Stimulated activated CD8-positive, alpha-beta memory T cell treated with anti-CD3 and anti-CD28 coated beads, Interleukin-7, amount 100 ng/mL, for 24 hours (primary cell): ENCODE measurements around the gene PIK3AP1.
A peak's percentile ranks its signal among the peaks of the same experiment; 100 is the strongest.

Experiments
- DNase-seq: peaks from one replicate; pipeline ENCODE4 v3.0.0-alpha.2; 2020; ENCODE audit warnings: low read depth

PIK3AP1 gene

GRCh38 chr10:96672481-96673175 is 47.7 kb downstream of the PIK3AP1 start:
- no peak for DNase-seq

DNA sequence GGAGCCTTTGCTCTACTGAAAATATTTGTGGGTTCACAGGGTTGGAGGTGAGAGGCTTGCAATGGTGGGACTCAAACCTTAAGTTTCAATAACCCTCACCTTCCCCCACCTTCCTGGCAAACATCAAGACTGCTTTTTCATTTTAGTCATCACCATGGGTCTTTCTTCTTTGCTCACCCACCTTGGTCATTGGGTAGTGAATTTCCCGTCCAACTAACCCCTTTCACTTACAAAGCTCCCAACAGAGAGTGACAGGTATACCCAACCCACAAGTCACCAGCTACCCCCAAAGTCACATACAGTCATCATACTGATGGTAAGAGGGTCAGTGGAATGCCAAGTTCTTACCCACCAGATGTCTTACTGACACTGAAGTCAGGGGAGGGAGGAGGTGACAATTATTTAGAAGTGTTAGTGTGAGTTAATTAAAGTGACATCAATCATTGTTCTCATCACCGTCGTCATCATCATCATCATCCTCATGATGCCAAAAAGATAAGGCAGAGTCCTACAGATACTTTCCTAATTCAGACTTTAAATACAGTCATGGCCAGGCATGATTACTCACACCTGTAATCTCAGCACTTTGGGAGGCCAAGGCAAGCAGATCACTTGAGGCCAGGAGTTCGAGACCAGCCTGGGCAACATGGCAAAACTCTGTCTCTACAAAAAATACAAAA is 49.0 kb downstream of the PIK3AP1 start:
- no peak for DNase-seq

GRCh38 chr10:96670786-96671185 is 49.5 kb downstream of the PIK3AP1 start:
- DNase-seq, result no peak

- no peak for DNase-seq
Observed at GRCh38 chr10:96667401-96667800, 52.9 kb downstream of the PIK3AP1 start.

DNA sequence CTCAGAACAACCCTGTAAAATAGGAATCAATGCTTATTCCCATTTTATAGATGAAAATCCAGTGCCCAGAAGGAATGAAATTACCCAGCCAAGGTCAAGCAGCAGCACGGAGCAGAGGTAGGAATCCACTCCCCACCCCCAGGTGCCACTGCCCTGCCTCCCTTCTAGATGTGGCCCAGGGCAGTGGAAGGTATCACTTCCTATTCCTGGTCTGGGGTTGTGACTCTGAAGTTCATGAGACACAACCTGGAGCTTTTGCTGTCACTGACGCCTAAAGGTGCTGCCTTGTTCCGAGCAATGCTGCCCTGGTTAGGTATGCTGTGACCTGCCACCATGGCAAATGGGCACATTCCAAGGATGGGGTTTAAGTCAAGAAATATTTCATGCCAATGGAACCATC is 53.6 kb downstream of the PIK3AP1 start:
- no peak for DNase-seq

- DNase-seq, result no peak
Observed at GRCh38 chr10:96665306-96665705, 55.0 kb downstream of the PIK3AP1 start.

DNA sequence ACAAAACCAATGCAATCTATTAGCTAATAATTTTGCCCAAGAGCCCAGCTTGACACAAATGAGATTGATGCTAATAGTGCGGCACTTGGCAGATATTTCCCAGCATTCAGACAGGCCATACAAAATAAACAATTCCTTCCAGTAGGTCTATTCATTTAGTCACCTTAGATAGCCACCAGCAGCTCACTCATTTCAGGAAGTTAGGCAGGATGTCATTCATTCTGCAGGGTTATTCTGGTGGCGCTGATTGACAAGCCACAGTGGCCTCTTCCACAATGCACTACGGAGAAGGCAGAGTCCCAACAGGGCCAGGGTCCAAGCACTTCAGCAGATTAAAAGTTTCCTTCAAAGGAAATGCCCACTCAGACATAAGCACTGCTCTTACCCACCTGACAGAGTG is 55.8 kb downstream of the PIK3AP1 start:
- no peak for DNase-seq

DNA sequence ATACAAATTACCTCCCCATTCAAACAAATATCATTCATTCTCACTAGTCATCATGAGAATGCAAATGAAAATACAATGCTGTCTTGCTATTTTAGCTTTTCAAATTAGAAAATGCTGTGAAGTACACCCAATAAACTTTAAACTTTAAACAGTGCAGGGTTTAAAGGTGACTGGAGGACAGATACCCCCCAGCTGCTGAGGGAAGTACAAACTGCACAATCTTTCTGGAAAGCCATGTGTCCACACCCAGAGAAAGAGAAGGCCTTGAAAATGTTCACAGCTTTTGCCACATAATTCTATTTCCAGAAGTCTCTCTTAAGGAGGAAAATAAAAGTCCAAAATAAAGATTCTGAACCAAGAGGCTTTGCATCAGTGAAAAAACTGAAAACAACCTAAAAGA is 56.5 kb downstream of the PIK3AP1 start:
- DNase-seq, result no peak

- no peak for DNase-seq
Observed at GRCh38 chr10:96661632-96662031, 58.7 kb downstream of the PIK3AP1 start.

GRCh38 chr10:96660297-96660696 is 60.0 kb downstream of the PIK3AP1 start:
- DNase-seq, result no peak

DNA sequence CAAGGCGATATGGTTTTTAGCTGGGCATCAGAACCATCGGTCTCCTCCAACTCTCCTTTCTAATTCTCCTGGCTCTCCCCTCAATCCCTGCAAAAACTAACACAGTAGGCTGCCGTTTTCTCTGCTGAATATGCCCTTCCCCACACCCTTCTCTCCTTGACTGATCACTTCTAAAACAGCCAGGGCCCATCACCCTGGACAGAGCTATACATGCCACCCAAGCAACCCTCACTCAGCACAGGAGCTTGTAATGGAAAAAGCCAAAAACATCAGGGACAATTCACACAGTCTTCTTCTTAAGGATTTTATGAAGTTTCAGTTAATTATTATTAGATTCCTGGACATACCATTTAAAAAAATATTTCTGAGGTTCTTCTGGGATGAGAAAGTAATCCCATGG is 61.5 kb downstream of the PIK3AP1 start:
- DNase-seq, result no peak

DNA sequence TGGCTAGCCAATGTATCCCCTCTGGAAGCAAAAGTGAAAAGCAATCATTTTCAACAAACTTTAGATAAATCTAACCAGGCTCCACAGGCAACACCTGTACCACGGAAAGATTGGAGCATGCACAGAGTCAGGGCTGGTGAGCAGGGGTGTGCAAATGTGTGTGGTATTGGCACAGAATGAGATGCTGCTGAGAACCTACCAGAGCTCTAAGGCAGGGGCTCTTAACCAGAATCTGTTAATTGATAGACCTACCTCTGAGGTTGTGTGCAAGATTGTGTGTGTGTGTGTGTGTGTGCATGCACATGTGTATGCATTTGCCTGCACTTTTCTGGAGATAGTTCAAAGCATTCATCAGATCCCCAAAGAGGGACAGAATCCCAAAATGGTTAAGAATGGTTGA is 62.9 kb downstream of the PIK3AP1 start:
- no peak for DNase-seq

- no peak for DNase-seq
Observed at GRCh38 chr10:96656839-96657238, 63.5 kb downstream of the PIK3AP1 start.

DNA sequence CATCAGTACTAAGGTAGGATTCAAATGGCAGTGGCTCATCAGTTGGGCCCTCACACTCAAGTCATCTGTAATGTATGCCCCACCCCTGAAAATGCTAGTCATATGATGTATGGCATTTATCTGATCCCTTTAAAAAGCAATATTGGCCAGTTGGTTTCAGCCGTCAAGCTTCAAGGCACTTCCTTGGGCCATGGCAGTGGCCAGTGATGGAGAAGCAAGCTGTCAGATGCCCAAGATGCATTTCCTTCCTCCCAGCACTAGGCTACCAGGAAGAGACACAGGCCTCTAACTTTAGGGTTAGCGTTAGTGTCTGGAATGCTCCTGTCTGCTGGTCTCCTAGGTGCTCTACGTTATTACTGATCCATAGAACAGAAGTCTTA is 64.1 kb downstream of the PIK3AP1 start:
- DNase-seq, result no peak

GRCh38 chr10:96655461-96656197 is 64.7 kb downstream of the PIK3AP1 start:
- no peak for DNase-seq

GRCh38 chr10:96651998-96652431 is 68.3 kb downstream of the PIK3AP1 start:
- peak; percentile 21 for DNase-seq

DNA sequence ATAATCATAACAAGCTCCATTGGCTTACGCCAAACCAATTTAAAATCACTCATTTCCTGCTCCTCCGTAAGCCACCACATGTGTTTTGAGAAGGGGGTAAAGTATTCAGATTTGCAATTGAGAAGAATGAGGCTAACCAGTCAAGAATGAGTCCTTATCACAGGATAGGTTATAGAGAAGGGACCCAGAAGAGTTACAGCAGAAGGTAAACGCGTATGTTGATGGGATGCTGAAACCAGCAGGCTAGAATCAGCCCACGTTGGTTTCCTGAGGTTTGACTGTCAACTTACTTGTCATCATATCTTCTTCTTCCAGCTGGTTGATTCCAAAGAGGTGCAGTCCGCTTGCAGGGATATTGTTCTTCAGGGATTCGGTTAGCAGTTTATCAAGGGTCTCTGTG is 69.4 kb downstream of the PIK3AP1 start:
- no peak for DNase-seq

DNA sequence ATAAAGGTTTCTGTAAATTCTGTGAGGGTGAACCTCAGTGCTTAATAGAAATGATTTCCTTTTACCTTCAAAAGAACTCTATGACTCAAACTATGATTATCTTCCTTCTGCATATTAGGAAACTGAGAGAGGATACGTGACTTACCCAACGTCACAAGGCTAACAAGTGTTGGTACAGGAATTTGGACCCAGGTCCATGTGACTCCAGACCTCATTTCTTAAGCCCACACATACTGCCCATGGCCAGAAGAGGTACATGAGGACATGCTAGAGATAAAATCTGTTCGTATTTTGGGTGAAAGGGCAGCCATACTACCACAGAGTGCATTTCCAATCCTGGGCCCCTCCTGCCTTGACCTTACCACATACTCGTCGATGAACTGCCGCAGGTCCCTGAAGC is 72.0 kb downstream of the PIK3AP1 start:
- no peak for DNase-seq

DNA sequence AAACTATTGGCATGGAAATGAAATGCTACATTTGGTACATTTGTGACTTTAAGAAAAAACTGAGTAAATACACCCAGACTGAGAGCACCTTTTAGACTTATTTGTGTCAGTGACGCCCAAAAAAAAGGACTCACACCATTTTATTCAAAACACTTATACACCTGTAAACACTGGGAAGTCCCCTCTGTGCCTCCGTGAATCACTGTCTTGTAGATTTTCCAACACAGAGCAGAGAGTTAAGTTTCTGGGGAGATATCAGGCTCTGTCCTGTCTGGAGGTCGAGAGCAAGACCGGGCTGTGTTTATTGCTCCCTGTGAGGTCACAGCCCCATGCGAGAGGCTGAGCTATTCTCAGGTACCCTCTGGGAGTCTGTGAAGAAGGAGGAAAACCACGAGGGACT is 72.8 kb downstream of the PIK3AP1 start:
- no peak for DNase-seq

GRCh38 chr10:96646751-96647166 is 73.6 kb downstream of the PIK3AP1 start:
- no peak for DNase-seq

DNA sequence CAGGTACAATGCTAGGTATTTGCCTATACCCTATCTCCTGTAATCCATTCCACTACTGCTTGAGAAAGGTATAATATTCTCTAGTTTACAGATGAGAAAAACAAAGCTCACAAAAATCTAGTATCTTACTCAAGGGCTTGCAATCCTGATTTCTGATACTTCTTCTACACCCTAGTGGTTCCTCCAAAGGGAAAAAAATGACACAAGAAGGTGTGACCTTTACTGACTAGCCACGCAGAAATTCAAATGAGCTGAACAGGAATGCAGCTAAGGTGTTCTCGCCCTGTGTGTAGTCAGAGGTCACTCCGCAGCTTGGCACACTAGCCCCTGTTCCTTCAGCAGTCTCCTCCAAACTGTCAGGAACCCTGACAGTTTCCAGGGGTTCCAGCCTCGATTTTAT is 74.0 kb downstream of the PIK3AP1 start:
- DNase-seq, result no peak

- no peak for DNase-seq
Observed at GRCh38 chr10:96645191-96645721, 75.1 kb downstream of the PIK3AP1 start.

- DNase-seq, result no peak
Observed at GRCh38 chr10:96643920-96644319, 76.4 kb downstream of the PIK3AP1 start.
